GM10847 (cell line): Measurements from ENCODE around the gene IQGAP2.

ENCODE experiments used
- POLR2A ChIP-seq: IDR thresholded peaks from 2 replicates; pipeline ENCODE4 v1.6.1; 2011; ENCODE audit not compliant: insufficient read length; ENCODE audit errors: extremely low read depth

IQGAP2 gene

GRCh38 chr5:76757049-76757448 lies 354.0 kb downstream of the IQGAP2 start:
- TF ChIP-seq POLR2A, result no peak
